LNCaP clone FGC (cell line): Measurements from ENCODE around the gene TRAM2.
A peak's percentile ranks its signal among the peaks of the same experiment; 100 is the strongest.

Source experiments
- DNase-seq: peaks from one replicate; pipeline ENCODE4 v3.0.0-alpha.2; 2011; ENCODE audit warnings: low read depth
- H3K4me3 ChIP-seq: 2 replicates; pipeline ENCODE4 v1.5.1; 2011; ENCODE audit warnings: mild to moderate bottlenecking, low read depth, low read length, control low read depth
- TF ChIP-seq, protein P1 (sequence below): IDR thresholded peaks from 2 replicates; pipeline ENCODE4 v1.5.1; 2012; ENCODE audit warnings: mild to moderate bottlenecking; ENCODE audit not compliant: control insufficient read depth, insufficient read depth; ENCODE audit errors: extremely low read depth

The TRAM2 gene

DNA sequence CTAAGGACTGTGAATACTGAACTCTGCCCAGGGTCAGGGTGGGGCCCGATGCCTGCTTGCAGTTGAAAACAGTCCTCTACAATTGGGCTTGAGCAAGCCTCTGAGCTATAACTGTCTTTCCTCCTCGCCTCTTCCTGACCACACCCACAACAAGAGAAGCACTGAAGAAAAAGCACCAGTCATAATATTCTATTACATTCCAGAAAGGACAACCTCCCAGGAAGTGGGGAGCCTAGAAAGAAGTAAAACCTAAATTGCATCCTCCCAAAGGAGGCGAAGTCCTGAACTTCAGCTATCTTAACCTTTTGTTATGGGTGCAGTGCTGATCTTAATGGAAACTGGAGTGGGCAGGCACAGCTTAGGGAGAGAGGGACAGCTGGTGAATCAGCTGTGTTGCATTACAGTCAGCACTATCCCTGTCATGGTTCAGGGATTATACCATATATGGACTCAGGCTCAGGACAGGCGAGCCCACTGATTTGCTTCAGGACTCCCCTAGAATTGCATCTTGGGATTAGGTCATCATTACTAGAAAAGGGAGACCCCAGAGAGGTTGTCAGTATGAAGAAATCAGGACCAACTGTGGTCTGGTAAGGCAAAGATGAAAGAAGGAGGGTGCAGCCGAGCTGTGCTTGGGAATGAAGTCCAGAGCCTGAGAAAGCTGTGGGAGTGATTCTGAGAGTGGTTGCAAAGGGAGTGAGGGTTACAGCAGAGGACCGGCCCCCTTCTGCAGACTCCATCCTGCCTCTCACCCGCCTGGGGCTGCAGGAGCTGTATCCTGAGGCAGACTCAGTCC, 18.3 kb upstream of the TRAM2 start:
- no peak overlapping the region for H3K4me3 ChIP-seq
- TF ChIP-seq, protein P1, sequence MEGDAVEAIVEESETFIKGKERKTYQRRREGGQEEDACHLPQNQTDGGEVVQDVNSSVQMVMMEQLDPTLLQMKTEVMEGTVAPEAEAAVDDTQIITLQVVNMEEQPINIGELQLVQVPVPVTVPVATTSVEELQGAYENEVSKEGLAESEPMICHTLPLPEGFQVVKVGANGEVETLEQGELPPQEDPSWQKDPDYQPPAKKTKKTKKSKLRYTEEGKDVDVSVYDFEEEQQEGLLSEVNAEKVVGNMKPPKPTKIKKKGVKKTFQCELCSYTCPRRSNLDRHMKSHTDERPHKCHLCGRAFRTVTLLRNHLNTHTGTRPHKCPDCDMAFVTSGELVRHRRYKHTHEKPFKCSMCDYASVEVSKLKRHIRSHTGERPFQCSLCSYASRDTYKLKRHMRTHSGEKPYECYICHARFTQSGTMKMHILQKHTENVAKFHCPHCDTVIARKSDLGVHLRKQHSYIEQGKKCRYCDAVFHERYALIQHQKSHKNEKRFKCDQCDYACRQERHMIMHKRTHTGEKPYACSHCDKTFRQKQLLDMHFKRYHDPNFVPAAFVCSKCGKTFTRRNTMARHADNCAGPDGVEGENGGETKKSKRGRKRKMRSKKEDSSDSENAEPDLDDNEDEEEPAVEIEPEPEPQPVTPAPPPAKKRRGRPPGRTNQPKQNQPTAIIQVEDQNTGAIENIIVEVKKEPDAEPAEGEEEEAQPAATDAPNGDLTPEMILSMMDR = no peak
- DNase-seq = no peak

DNA sequence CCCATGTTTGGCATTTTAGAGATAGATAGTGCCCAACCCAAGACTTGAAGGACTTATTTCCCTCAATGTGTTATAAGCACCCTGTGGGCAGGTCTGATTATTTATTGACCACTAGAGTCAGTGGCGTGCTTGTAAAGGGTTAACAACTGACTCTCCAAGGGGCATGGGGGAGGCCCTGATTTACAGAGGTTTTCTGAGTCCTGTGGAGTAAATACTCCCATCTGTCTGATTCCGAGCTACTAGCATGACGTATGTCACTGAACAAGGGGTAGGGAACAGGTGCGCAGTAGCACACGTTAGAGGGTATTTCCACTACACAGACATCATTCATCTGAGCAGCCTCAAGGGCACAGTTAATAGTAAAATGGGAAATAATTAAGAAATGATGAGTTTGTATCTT, 17.4 kb upstream of the TRAM2 start:
- DNase-seq = no peak
- no peak overlapping the region for H3K4me3 ChIP-seq
- TF ChIP-seq, protein P1 = no peak

DNA sequence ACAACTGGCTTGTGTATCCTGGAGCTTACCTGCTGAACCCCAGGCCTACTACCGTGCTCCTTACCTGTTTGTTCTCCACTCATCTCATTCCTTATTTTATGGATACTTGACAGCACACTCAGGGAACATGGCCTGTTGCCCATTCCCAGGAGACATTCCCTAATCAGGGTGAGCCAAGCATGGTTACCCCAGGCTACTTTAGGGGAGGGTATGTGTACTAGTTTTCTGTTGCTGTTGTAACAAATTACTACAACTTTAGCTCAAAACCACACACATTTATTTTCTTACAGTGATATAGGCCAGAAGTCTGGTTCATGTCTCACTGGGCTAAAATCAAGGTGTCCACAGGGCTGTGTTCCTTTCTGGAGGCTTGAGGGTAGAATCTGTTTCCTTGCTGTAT, 15.0 kb upstream of the TRAM2 start:
- no peak for DNase-seq
- TF ChIP-seq, protein P1 = no peak
- no peak overlapping the region for H3K4me3 ChIP-seq

DNA sequence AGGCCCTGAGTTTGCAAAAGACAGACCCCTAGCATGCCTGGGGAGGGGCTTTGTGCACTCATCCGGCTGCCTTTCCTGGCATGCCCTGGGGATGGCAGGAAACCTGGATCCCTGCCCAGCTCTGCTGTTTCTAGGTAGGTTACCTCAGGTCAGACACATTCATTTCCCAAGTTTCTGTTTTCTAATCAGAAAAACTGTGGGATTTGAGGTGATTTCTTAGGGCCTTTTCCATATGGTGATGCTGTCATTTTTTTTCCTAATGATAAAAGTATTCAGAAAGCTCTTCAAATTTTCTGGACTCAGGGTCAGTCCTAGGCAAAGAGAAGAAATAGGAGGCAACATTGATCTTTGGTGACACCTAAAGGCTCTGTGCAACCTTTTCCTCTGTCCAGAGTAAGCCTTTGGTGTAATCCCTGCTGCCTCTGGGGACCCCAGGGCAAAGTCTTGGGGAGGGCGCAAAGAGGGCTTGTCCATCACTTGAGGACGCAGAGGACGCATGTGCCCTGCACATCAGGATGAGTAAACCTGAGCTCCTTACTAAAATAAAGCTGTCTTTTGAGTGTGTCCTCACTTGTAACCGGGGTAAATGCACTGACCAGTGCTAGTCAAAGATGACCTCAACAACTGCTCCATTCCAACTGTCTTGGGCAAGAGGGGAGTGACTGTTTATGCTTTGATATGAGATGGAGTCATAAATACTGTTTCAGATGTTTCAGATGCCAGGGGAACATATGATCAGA, 13.5 kb upstream of the TRAM2 start:
- H3K4me3 ChIP-seq = no peak overlapping the region
- TF ChIP-seq, protein P1 = peak; percentile 47
- no peak for DNase-seq

DNA sequence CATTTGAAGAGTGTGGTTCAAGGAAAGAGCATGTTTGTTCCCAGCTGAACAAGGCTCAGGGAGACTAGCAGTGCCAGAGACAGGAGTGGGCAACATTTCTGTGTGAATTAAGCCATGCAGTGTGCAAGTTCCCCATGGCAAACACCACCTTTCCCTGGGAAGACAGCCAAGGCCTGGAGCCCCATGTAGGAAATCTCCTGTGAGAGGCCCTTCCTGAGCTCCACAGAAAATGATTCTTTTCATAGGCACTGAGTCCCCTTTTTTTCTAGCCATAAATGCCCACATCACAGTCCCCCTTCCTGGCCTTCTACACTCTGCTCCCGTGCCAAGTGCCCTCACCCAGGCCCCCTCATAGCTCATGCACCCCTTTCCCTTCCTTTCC, 11.8 kb upstream of the TRAM2 start:
- no peak for DNase-seq
- TF ChIP-seq, protein P1 = no peak
- H3K4me3 ChIP-seq = no peak overlapping the region

DNA sequence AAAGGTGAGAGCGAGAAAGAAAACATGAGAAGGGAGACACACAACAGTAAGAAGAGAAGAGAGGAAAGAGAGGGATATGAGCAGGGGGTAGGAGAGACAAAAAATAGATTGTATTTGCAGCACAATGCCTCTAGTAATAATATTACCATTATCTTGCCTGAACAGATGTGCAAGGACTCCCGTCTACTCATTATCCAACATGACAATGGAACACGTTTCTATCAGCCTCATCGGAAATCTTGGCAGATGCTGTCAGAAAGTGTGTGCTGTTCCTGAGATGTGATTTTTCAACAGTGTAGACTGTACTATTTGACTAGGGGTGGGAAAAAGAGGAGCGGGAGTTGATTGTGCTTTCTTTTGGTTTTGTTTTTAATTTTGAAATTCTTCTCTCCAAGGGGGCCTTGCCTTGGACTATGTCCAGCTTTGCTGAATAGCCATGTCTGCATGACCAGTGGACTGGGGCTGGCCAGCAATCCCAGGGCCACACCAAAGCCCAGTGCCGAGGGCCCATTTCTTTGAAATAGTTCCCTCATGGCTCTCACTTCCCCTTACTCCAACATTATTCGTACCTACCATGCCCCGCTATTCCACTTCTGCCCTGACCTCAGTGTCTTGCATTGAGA, 11.3 kb upstream of the TRAM2 start:
- no peak overlapping the region for H3K4me3 ChIP-seq
- TF ChIP-seq, protein P1 = no peak
- DNase-seq = no peak

DNA sequence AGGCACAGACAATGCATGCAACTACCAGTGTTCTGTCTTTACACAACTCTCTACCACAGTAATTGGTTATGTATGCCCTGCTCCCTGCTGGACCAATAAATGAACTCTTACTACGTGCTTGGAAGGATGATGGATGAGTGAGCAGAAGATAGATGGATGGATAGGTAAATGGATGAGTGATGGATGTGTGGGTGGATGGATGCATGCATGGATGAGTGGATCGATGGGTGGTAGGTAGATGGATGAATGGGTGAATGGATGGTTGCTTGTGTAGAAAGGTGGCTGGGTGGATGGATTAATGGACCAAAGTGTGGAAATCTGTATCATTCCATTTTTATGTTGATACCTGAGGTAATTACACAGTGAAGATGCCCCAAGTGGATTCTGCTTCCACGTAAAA, 10.1 kb upstream of the TRAM2 start:
- no peak for DNase-seq
- TF ChIP-seq, protein P1 = no peak
- H3K4me3 ChIP-seq = no peak overlapping the region
